ENCODE data around the gene TMEM198. TPM values are rescaled to one million over a fixed set of nuclear protein-coding genes. Genes with fewer than 3 reads are reported as not detected.

The TMEM198 gene
- total and polyA plus RNA-seq, 9 of the 15 experiments (the other 6 are each of a cell fraction or from before 2014, with no cell fraction given), result 0.03 to 3.8 (median 1.0) TPM

DNA sequence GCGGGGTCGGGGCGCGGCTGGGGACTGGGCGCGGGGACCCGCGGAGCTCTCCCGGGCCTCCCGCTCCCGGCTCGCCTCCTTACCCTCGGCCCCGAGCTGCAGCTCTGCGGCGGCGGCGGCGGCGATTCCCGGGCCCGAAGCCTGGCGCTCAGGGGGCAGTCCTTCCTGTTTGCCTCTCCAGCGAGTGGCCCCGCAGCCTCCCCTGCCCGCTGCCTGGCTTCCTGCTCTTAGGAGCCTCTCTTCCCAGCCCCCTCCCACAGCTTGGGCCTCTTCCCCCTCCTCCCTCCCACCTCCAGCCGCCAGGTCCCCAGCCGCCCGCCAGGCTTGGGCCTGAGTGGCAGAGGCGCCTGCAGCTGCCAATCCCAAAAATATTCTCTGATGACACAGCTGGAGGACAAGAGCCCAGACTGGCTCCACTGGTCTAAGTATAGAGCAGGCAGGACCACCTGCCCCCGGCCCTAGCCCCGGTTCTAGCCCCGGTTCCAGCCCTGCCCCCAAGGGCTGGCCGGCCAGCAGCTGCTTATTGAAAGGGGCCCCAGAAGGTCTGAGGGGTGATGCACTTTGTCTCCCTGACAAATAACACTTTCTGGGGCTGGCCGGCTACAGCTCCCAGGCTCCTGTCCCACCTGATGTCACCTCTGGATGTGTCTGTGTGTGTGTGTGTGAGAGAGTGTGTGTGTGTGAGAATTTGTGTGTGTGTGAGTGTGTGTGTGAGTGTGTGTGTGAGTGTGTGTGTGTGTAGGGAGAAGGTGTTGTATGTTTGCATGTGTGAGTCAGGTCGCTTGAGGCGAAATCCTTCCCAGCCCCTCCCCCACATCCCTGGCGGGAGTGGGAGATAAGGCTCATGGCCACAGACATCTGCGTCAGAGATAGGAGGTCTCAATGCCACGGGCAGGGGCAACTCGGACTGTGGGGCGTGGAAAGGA lies 27.7 kb downstream of the TMEM198 start, which contains the start of gene OBSL1 (continued):
- TF ChIP-seq, protein P1, sequence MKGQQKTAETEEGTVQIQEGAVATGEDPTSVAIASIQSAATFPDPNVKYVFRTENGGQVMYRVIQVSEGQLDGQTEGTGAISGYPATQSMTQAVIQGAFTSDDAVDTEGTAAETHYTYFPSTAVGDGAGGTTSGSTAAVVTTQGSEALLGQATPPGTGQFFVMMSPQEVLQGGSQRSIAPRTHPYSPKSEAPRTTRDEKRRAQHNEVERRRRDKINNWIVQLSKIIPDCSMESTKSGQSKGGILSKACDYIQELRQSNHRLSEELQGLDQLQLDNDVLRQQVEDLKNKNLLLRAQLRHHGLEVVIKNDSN (CRISPR knock-in tag; IDR thresholded peaks at IDR 0.05), result no peak
- TF ChIP-seq POU5F1 (IDR thresholded peaks at IDR 0.05; ENCODE audit: borderline replicate concordance, low read depth, low read length, partially characterized antibody) (no peak), ETV5 (CRISPR knock-in tag; IDR thresholded peaks at IDR 0.05; ENCODE audit: low read depth) (peak; percentile 51; the same call in 1 of the 2 replicates), MTA3 (IDR thresholded peaks at IDR 0.05; ENCODE audit: borderline replicate concordance) (peak; percentile 72), FOXK2 (conservative IDR thresholded peaks at IDR 0.05 in 1 of 2, IDR thresholded peaks at IDR 0.05 in 1 of 2; ENCODE audit: low read depth in 2 of 2) (peak in 1 of 2 experiments; percentile 44; a peak in 1 of 4 replicates), RBBP5 (IDR thresholded peaks at IDR 0.05; ENCODE audit: borderline replicate concordance, insufficient read depth, low read length, poor library complexity, severe bottlenecking) (peak; percentile 69), HDAC2 (IDR thresholded peaks at IDR 0.05) (0 out of 2 replicates have a peak, but pooled peaks have one; percentile 29), GABPB1 (CRISPR knock-in tag; IDR thresholded peaks at IDR 0.05) (0 out of 2 replicates have a peak, but pooled peaks have one; percentile 28), BRD9 (IDR thresholded peaks at IDR 0.05; ENCODE audit: low read depth, partially characterized antibody) (peak; percentile 33), YBX1 (IDR thresholded peaks at IDR 0.05) (no peak), NRF1 (conservative IDR thresholded peaks at IDR 0.05 in 1 of 2, IDR thresholded peaks at IDR 0.05 in 1 of 2) (peak; percentile 12 to 30; a peak in 1 of 4 replicates), STAT5B (CRISPR knock-in tag; IDR thresholded peaks at IDR 0.05) (no peak), ZNF589 (CRISPR knock-in tag; IDR thresholded peaks at IDR 0.05; ENCODE audit: low read depth) (0 out of 2 replicates have a peak, but pooled peaks have one; percentile 46), BHLHE40 (IDR thresholded peaks at IDR 0.05; ENCODE audit: low read length) (peak; percentile 54; the same call in 1 of the 2 replicates), WHSC1 (IDR thresholded peaks at IDR 0.05; ENCODE audit: low read length) (no peak)
- TF ChIP-seq, protein P2, sequence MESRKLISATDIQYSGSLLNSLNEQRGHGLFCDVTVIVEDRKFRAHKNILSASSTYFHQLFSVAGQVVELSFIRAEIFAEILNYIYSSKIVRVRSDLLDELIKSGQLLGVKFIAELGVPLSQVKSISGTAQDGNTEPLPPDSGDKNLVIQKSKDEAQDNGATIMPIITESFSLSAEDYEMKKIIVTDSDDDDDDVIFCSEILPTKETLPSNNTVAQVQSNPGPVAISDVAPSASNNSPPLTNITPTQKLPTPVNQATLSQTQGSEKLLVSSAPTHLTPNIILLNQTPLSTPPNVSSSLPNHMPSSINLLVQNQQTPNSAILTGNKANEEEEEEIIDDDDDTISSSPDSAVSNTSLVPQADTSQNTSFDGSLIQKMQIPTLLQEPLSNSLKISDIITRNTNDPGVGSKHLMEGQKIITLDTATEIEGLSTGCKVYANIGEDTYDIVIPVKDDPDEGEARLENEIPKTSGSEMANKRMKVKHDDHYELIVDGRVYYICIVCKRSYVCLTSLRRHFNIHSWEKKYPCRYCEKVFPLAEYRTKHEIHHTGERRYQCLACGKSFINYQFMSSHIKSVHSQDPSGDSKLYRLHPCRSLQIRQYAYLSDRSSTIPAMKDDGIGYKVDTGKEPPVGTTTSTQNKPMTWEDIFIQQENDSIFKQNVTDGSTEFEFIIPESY (CRISPR knock-in tag; IDR thresholded peaks at IDR 0.05), result no peak
- TF ChIP-seq, protein P3, sequence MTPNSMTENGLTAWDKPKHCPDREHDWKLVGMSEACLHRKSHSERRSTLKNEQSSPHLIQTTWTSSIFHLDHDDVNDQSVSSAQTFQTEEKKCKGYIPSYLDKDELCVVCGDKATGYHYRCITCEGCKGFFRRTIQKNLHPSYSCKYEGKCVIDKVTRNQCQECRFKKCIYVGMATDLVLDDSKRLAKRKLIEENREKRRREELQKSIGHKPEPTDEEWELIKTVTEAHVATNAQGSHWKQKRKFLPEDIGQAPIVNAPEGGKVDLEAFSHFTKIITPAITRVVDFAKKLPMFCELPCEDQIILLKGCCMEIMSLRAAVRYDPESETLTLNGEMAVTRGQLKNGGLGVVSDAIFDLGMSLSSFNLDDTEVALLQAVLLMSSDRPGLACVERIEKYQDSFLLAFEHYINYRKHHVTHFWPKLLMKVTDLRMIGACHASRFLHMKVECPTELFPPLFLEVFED (CRISPR knock-in tag; conservative IDR thresholded peaks at IDR 0.05), result peak; percentile 68; the same call in 1 of the 2 replicates
- TF ChIP-seq, protein P4, sequence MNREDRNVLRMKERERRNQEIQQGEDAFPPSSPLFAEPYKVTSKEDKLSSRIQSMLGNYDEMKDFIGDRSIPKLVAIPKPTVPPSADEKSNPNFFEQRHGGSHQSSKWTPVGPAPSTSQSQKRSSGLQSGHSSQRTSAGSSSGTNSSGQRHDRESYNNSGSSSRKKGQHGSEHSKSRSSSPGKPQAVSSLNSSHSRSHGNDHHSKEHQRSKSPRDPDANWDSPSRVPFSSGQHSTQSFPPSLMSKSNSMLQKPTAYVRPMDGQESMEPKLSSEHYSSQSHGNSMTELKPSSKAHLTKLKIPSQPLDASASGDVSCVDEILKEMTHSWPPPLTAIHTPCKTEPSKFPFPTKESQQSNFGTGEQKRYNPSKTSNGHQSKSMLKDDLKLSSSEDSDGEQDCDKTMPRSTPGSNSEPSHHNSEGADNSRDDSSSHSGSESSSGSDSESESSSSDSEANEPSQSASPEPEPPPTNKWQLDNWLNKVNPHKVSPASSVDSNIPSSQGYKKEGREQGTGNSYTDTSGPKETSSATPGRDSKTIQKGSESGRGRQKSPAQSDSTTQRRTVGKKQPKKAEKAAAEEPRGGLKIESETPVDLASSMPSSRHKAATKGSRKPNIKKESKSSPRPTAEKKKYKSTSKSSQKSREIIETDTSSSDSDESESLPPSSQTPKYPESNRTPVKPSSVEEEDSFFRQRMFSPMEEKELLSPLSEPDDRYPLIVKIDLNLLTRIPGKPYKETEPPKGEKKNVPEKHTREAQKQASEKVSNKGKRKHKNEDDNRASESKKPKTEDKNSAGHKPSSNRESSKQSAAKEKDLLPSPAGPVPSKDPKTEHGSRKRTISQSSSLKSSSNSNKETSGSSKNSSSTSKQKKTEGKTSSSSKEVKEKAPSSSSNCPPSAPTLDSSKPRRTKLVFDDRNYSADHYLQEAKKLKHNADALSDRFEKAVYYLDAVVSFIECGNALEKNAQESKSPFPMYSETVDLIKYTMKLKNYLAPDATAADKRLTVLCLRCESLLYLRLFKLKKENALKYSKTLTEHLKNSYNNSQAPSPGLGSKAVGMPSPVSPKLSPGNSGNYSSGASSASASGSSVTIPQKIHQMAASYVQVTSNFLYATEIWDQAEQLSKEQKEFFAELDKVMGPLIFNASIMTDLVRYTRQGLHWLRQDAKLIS (CRISPR knock-in tag; IDR thresholded peaks at IDR 0.05), result 0 out of 2 replicates have a peak, but pooled peaks have one; percentile 25

All from K562 (cell line).